ENCODE measurements around the gene ARID1B. TPM values are rescaled to one million over a fixed set of nuclear protein-coding genes. Genes with fewer than 3 reads are reported as not detected.

Gene ARID1B
- total RNA-seq, 1 donor from 2014 or later, result 66.3 TPM

- Mint-ChIP-seq H3K27ac (no peak overlapping the region), H3K4me3 (ENCODE audit: low read depth) (no peak overlapping the region), H3K9me3 (no peaks in the 10 kb centered on the region), H3K27me3 (ENCODE audit: low read depth) (no peaks in the 10 kb centered on the region), H3K4me1 (ENCODE audit: low read depth) (peaks cover 48% of the 10 kb centered on the region), H3K36me3 (ENCODE audit: low read depth) (no peaks in the 10 kb centered on the region)
- intact Hi-C loops (cut with micrococcal nuclease), result loop anchor here (5.0 to 10.0 kb wide), 3 partner anchors 98 to 270 kb away; no protein-coding TSS in a partner anchor
- DNase-seq (ENCODE audit: low spot score), result no peak
Measured at GRCh38 chr6:156954816-156955215, 177.6 kb downstream of the ARID1B start.

DNA sequence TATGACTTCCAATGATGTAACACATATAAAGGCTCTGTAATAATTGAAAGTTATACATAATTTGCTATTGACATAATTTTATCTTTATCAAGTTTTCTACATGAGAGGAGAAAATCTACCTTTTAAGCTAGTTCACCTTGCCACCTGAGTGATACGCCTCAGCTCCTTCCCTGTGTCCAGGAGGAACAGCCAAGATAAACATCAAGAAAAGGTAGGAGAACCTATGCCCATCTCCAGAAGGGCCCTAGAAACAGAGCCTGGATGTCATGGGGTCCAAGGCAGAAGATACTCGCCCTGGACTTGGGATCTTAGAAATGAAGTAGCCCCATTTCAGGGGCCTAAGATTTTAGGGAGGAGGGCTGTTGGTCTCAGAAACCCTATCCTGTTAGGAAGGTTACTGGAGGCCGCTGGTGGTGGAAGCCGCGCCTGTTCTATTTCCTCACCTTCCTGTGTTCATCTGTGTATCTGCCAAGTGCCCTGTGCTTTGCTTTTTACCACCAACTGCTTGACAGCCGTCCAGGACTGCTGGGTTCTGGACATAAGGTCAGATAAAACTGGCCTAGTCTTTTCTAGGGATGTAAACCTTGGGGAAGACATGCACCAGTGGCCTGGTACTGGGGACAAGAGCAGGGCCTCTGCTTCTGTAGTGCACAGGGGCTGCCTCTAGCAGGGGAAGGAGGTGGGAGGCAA is 178.5 kb downstream of the ARID1B start:
- Mint-ChIP-seq H3K9me3 (no peaks in the 10 kb centered on the region), H3K36me3 (ENCODE audit: low read depth) (no peaks in the 10 kb centered on the region), H3K4me1 (ENCODE audit: low read depth) (peaks cover 49% of the 10 kb centered on the region), H3K27ac (no peak overlapping the region), H3K4me3 (ENCODE audit: low read depth) (no peak overlapping the region), H3K27me3 (ENCODE audit: low read depth) (no peaks in the 10 kb centered on the region)
- DNase-seq (ENCODE audit: low spot score), result no peak
- intact Hi-C loops (cut with micrococcal nuclease), result loop anchor here (5.0 to 10.0 kb wide), 3 partner anchors 98 to 271 kb away; no protein-coding TSS in a partner anchor

GRCh38 chr6:156956286-156956685 is 179.1 kb downstream of the ARID1B start:
- Mint-ChIP-seq H3K36me3 (ENCODE audit: low read depth) (no peaks in the 10 kb centered on the region), H3K4me1 (ENCODE audit: low read depth) (peaks cover 51% of the 10 kb centered on the region), H3K27me3 (ENCODE audit: low read depth) (no peaks in the 10 kb centered on the region), H3K4me3 (ENCODE audit: low read depth) (no peak overlapping the region), H3K27ac (no peak overlapping the region), H3K9me3 (no peaks in the 10 kb centered on the region)
- no peak for DNase-seq (ENCODE audit: low spot score)
- intact Hi-C loops (cut with micrococcal nuclease), result loop anchor here (5.0 to 10.0 kb wide), 3 partner anchors 99 to 271 kb away; no protein-coding TSS in a partner anchor

- intact Hi-C loops (cut with micrococcal nuclease), result loop anchor here (1.0 to 10.0 kb wide), 7 partner anchors 21 to 273 kb away; no protein-coding TSS in a partner anchor
- no peak overlapping the region for H3K4me3 Mint-ChIP-seq (ENCODE audit: low read depth)
- DNase-seq (ENCODE audit: low spot score), result no peak
- H3K9me3 Mint-ChIP-seq, result no peaks in the 10 kb centered on the region
- H3K27me3 Mint-ChIP-seq (ENCODE audit: low read depth), result no peaks in the 10 kb centered on the region
- no peaks in the 10 kb centered on the region for H3K36me3 Mint-ChIP-seq (ENCODE audit: low read depth)
- H3K27ac Mint-ChIP-seq, result peak overlapping the region; percentile 92
- H3K4me1 Mint-ChIP-seq (ENCODE audit: low read depth), result peaks cover 45% of the 10 kb centered on the region
Measured at GRCh38 chr6:156957931-156958547, 180.9 kb downstream of the ARID1B start.

- Mint-ChIP-seq H3K27me3 (ENCODE audit: low read depth) (no peaks in the 10 kb centered on the region), H3K36me3 (ENCODE audit: low read depth) (no peaks in the 10 kb centered on the region), H3K27ac (no peak overlapping the region), H3K4me3 (ENCODE audit: low read depth) (no peak overlapping the region), H3K9me3 (no peaks in the 10 kb centered on the region), H3K4me1 (ENCODE audit: low read depth) (peaks cover 48% of the 10 kb centered on the region)
- intact Hi-C loops (cut with micrococcal nuclease), result no loop called here
- no peak for DNase-seq (ENCODE audit: low spot score)
Measured at GRCh38 chr6:156960525-156960924, 183.3 kb downstream of the ARID1B start.

DNA sequence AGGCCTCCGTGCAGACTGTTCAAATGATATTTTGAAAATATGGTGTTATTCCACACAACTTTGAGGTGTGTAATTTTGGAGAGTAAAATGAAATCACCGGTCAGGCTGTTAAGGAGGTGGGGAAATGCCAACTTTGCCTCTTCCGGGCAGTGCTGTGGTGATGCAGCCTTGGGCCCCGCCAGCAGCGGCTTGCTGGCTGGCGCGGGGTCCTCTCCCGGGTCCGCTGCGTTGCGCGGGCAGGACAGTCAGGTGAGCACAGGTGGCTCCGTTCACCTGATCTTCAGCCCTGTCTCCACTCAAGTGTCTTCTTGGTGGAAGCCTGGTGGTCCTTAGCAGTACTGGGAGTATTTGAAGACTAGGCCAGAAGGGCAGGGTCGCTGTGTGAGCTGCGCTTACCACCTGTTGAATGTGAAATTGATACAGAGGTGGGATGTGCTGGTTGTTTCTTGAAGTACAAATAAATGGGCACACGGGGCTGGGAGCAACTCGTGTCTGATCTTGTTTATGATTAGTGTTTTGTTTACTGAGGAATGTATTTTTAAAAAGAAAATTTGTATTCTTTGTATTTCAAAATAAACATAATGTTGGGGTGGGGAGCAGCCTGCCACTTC is 184.2 kb downstream of the ARID1B start:
- intact Hi-C loops (cut with micrococcal nuclease), result no loop called here
- no peak for DNase-seq (ENCODE audit: low spot score)
- H3K27me3 Mint-ChIP-seq (ENCODE audit: low read depth), result no peaks in the 10 kb centered on the region
- no peaks in the 10 kb centered on the region for H3K36me3 Mint-ChIP-seq (ENCODE audit: low read depth)
- peaks cover 45% of the 10 kb centered on the region for H3K4me1 Mint-ChIP-seq (ENCODE audit: low read depth)
- no peak overlapping the region for H3K4me3 Mint-ChIP-seq (ENCODE audit: low read depth)
- no peaks in the 10 kb centered on the region for H3K9me3 Mint-ChIP-seq
- no peak overlapping the region for H3K27ac Mint-ChIP-seq

DNA sequence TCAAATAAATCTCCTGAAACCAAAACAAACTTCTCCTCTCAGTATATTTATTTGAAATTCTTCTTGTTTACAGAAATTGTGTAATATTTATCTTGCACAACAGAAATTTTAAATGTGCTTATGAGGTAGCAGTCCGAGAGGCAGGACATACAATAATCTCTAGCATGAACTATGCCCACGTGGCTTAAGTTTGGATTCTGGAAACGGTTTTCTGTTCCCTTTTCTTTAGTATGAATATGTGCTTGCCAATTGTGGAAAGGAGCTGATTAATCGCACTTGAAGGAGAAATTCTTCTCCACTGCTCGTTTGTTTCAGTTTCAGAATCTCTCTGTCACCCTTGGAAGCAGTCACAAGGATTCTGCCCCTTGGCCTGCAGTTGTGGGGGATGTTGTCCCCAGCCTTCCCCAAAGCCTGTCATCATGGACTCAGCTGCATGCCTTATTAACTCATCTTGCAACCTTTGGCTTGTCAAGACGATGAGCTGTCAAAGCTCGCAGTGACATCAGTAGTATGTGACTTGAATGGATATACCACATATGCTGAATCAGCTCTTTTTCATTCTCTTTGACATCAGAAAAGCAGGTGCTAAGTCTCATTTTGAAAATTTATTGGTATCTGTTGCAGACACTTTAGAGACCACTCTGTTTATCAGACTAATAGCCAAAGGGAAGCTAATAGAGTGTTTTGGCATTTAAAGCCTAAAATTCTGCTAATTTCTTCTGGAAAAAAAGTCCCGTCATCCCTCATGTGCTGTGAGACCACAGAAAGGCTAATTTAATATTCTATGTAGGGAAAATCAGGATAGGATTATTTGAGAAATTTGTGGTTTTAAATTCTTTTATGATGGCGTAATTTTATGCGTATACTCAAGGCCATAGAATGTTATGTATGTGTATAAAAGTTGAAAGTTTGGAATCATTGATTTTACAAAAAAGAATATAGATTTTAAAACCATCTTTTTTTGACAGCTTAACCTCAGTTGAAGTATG is 186.8 kb downstream of the ARID1B start:
- Mint-ChIP-seq H3K4me3 (ENCODE audit: low read depth) (no peak overlapping the region), H3K36me3 (ENCODE audit: low read depth) (no peaks in the 10 kb centered on the region), H3K9me3 (no peaks in the 10 kb centered on the region), H3K27me3 (ENCODE audit: low read depth) (no peaks in the 10 kb centered on the region), H3K4me1 (ENCODE audit: low read depth) (peaks cover 26% of the 10 kb centered on the region), H3K27ac (no peak overlapping the region)
- intact Hi-C loops (cut with micrococcal nuclease), result no loop called here
- no peak for DNase-seq (ENCODE audit: low spot score)

DNA sequence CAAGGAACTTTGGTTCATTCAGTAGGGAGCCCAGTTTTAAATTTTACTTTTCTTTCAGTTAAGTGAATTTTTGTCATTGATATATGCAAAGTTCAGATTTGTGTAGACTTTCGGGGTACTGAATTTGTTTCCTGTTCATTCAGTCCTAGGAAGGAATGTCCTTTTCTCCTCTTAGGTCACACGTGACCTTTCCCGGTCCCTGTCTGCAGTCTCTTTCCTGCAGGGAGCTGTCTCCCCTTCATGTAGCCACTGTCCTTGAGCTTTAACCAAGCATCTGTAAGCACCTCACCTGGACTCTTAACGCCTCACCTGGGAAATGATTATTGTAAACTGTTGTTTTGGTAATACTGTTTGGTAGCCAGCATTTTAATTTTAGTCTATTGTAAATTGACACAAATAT is 190.7 kb downstream of the ARID1B start:
- H3K4me1 Mint-ChIP-seq (ENCODE audit: low read depth), result peaks cover 18% of the 10 kb centered on the region
- H3K27ac Mint-ChIP-seq, result no peak overlapping the region
- no peaks in the 10 kb centered on the region for H3K9me3 Mint-ChIP-seq
- no peaks in the 10 kb centered on the region for H3K36me3 Mint-ChIP-seq (ENCODE audit: low read depth)
- intact Hi-C loops (cut with micrococcal nuclease), result no loop called here
- no peak for DNase-seq (ENCODE audit: low spot score)
- no peaks in the 10 kb centered on the region for H3K27me3 Mint-ChIP-seq (ENCODE audit: low read depth)
- no peak overlapping the region for H3K4me3 Mint-ChIP-seq (ENCODE audit: low read depth)

- intact Hi-C loops (cut with micrococcal nuclease), result no loop called here
- no peak overlapping the region for H3K27ac Mint-ChIP-seq
- no peaks in the 10 kb centered on the region for H3K9me3 Mint-ChIP-seq
- no peaks in the 10 kb centered on the region for H3K27me3 Mint-ChIP-seq (ENCODE audit: low read depth)
- H3K36me3 Mint-ChIP-seq (ENCODE audit: low read depth), result no peaks in the 10 kb centered on the region
- H3K4me1 Mint-ChIP-seq (ENCODE audit: low read depth), result peaks cover 17% of the 10 kb centered on the region
- DNase-seq (ENCODE audit: low spot score), result no peak
- no peak overlapping the region for H3K4me3 Mint-ChIP-seq (ENCODE audit: low read depth)
Measured at GRCh38 chr6:156969233-156969632, 192.1 kb downstream of the ARID1B start.

DNA sequence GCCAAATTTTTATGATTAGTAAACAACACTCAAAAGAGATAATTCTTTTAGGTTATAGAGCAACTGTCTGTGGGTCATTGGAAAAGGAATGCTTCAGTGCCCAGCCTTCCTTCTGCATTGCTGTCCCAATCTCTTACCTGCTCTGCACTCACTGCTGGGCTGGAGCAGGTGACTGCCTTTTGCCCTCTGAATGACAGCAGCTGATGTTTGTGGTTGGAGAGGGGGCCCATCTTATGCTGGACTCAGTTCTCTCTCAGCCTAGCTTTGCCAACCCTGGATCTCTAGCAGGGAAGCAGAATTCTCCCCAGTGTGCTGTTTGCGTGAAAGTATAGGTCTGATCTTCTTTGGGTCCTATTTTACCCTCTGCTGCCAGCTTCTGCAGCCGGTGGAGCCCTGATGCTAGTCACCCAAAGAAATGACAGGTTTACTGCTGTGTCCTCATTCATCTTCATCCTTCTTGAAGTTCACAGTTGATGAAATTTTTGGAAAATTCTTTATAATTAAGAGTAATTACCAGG is 193.5 kb downstream of the ARID1B start:
- DNase-seq (ENCODE audit: low spot score), result no peak
- H3K27ac Mint-ChIP-seq, result no peak overlapping the region
- no peaks in the 10 kb centered on the region for H3K27me3 Mint-ChIP-seq (ENCODE audit: low read depth)
- peaks cover 3% of the 10 kb centered on the region for H3K36me3 Mint-ChIP-seq (ENCODE audit: low read depth)
- H3K4me3 Mint-ChIP-seq (ENCODE audit: low read depth), result no peak overlapping the region
- intact Hi-C loops (cut with micrococcal nuclease), result no loop called here
- H3K9me3 Mint-ChIP-seq, result no peaks in the 10 kb centered on the region
- peaks cover 19% of the 10 kb centered on the region for H3K4me1 Mint-ChIP-seq (ENCODE audit: low read depth)

DNA sequence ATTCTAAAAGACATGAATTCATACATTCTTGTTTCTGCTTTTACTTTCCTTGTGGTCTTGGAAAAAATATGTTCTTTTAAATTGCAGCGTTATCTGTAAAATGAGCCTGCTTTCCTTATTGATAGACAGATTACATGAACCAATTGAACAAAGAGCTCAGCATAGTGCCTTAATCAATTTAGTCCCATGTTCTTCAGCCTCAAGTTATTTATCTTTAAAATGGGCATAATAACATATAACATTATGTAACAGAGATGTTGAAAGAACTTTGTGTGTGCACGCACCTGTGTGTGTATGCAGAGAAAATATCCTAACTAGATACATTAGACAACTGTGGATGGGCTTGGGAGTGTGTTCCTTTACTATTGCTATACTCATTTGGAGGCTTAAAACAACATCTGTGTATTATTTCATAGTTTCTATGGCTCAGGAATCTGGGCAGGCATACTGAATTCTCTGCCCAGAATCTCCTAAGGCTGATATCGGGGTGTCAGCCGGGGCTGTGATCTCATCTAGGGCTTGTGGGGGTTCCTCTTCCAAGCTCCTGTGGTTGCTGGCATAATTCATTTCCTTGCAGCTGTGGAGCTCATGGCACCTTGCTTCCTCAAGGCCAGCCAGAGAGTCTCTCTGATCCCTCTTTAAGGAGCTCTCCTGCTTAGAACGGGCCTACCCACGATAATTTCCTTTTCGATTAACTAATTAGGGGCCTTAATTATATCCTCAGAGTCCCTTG is 194.1 kb downstream of the ARID1B start:
- Mint-ChIP-seq H3K4me3 (ENCODE audit: low read depth) (no peak overlapping the region), H3K27me3 (ENCODE audit: low read depth) (no peaks in the 10 kb centered on the region), H3K9me3 (no peaks in the 10 kb centered on the region), H3K27ac (no peak overlapping the region), H3K4me1 (ENCODE audit: low read depth) (peaks cover 26% of the 10 kb centered on the region), H3K36me3 (ENCODE audit: low read depth) (peaks cover 3% of the 10 kb centered on the region)
- intact Hi-C loops (cut with micrococcal nuclease), result no loop called here
- DNase-seq (ENCODE audit: low spot score), result no peak

DNA sequence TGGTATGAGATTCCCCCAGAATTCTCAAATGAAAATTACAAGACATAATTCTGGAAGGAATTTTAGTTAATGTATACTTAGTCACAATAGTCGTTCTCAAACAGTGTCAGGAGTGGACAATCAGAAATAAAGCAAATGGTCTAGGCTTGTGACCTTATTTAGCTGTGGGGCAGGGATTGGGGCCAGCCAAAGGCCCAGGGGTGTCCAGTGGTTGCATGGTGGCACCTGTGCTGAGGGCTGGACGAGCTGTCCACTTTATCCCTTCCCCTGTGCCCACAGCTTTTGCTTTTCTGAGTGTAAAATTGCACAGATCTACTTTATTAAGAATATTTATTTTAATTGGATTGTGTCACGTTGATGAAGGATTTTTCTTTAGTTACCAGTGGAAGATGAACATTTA is 195.0 kb downstream of the ARID1B start:
- peaks cover 31% of the 10 kb centered on the region for H3K4me1 Mint-ChIP-seq (ENCODE audit: low read depth)
- no peak for DNase-seq (ENCODE audit: low spot score)
- H3K9me3 Mint-ChIP-seq, result no peaks in the 10 kb centered on the region
- peaks cover 3% of the 10 kb centered on the region for H3K36me3 Mint-ChIP-seq (ENCODE audit: low read depth)
- intact Hi-C loops (cut with micrococcal nuclease), result no loop called here
- H3K27ac Mint-ChIP-seq, result no peak overlapping the region
- no peak overlapping the region for H3K4me3 Mint-ChIP-seq (ENCODE audit: low read depth)
- H3K27me3 Mint-ChIP-seq (ENCODE audit: low read depth), result no peaks in the 10 kb centered on the region

Data from activated T-helper 2 cell treated with anti-CD3 and anti-CD28 coated beads, Interferon-gamma antibody, Interleukin-2, Interleukin-4, amounts not matched to agents 10 μg/mL and 5 μg/mL and 100 μg/mL, durations not matched to agents 14 hours and 24 hours and 36 hours (primary cell).